GM13976 (cell line): ENCODE measurements around the gene RNASEH2A.

Source experiments
- DNase-seq: peaks from one replicate; pipeline ENCODE4 v3.0.0; 2012; ENCODE audit warnings: low spot score
- in situ Hi-C: fragments of 300-500 bp; cut with MboI; formaldehyde crosslinking; loops from one replicate; pipeline ENCODE4 v1.12.0; 2022; ENCODE audit warnings: low sequenced_read_pairs, mixed read lengths, inconsistent platforms; ENCODE audit not compliant: unreplicated experiment
- TF ChIP-seq, protein P1 (sequence below): IDR thresholded peaks from 2 replicates; pipeline ENCODE4 v1.5.1; 2012; ENCODE audit warnings: borderline replicate concordance, mild to moderate bottlenecking; ENCODE audit not compliant: insufficient read depth; ENCODE audit errors: extremely low read depth, missing control alignments, control extremely low read depth

Gene RNASEH2A

DNA sequence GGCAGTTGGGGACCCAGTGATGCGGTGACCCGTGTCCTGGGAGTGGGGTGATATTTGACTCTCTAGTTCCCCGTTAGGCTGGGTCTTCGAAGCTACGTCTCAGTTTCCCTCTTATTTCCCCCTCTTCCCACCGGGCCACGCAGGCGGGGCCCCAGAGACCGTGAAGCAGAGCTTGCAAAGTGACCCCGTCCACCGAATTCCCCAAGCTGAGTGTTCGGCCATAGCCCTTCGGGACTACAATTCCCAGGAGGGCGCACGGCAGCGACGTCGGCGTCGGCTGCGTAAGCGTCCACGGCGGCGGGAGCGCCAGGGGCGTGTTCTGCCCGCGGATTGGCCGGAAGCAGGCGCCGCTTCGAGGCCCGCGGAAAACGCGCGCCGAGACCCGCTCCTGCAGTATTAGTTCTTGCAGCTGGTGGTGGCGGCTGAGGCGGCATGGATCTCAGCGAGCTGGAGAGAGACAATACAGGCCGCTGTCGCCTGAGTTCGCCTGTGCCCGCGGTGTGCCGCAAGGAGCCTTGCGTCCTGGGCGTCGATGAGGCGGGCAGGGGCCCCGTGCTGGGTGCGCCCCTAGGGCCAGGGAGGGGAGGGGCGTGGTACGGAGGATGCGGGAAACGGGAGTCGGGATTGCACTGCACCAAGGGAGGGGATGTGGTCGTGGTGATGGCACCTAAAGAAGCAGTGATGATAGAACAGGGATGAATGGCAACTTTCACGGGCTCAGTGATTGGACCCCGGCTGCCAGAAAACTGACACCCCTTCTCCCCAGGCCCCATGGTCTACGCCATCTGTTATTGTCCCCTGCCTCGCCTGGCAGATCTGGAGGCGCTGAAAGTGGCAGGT is at the start of gene RNASEH2A:
RNASEH2A (plus strand) TSS at position 343 of the 840 bp plus-strand sequence; CDS start at position 433, 90 bp downstream.
- peak; percentile 99 for DNase-seq
- TF ChIP-seq, protein P1, sequence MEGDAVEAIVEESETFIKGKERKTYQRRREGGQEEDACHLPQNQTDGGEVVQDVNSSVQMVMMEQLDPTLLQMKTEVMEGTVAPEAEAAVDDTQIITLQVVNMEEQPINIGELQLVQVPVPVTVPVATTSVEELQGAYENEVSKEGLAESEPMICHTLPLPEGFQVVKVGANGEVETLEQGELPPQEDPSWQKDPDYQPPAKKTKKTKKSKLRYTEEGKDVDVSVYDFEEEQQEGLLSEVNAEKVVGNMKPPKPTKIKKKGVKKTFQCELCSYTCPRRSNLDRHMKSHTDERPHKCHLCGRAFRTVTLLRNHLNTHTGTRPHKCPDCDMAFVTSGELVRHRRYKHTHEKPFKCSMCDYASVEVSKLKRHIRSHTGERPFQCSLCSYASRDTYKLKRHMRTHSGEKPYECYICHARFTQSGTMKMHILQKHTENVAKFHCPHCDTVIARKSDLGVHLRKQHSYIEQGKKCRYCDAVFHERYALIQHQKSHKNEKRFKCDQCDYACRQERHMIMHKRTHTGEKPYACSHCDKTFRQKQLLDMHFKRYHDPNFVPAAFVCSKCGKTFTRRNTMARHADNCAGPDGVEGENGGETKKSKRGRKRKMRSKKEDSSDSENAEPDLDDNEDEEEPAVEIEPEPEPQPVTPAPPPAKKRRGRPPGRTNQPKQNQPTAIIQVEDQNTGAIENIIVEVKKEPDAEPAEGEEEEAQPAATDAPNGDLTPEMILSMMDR: no peak
- in situ Hi-C loops: no loop called here

DNA sequence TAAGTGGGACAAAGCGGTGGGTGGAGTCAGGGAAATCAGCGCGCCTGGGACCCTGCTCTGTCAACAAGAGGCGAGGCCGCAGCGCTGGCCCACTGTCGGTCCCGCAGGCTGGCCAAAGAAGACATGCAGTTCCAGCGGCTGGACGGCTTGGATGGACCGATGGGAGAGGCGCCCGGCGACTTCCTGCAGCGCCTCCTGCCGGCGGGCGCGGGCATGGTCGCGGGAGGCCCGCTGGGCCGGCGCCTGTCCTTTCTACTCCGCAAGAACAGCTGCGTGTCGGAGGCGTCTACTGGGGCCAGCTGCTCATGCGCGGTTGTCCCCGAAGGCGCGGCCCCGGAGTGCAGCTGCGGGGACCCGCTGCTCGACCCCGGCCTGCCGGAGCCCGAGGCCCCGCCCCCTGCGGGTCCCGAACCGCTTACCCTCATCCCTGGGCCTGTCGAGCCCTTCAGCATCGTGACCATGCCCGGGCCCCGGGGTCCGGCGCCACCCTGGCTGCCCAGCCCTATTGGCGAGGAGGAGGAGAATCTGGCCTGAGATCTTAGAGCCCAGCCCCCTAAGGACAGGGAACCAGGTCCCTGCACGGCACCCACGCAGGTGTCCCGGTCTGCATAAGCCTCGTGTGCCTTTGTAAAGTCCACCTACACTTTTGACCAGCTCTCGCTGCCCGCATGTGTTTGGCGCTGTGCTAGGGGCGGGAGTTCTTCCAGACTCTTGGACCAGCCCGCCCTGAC is 48.7 kb upstream of the RNASEH2A start:
- in situ Hi-C loops: no loop called here

DNA sequence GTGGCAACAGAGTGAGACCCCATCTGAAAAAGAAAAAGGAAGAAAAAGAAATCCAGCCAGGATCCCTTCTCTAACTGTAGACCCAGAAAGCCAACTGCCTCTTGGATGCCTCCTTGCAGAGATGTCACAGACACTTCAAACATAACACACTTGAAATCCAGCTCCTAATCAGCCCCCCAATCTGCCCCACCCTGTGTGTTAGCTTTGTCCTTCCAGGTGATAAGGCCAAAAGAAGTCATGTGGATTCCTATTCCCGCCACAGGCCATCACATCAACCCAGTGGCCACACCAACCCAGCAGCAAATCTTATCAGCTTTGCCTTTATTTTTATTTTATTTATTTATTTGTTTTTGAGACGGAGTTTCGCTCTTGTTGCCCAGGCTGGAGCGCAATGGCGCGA is 46.7 kb upstream of the RNASEH2A start:
- in situ Hi-C loops: no loop called here

More for the DNA sequence above, 48.7 kb upstream of the RNASEH2A start:
- TF ChIP-seq, protein P1: peak; percentile 78
- DNase-seq: peak; percentile 88

DNA sequence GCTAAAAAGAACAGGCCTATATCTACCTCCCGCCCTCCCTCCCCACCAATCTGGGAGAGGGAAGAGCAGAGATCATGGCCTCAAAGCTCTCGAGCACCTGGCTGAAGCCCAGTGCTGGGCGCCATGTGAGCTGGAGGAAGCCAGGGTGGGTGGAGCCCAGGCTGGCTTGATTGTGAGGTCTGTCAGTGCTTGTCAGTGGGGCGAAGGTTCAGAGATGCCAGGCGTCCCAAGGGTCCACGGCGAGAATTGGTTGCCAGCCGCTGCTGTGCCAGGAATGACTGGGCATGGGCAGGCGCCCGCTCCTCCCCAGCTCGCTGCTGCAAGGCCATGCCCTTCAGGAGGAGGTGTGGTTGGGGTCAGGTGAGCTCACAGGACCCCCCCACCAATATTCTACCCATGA is 43.3 kb upstream of the RNASEH2A start:
- in situ Hi-C loops: no loop called here
- TF ChIP-seq, protein P1: no peak
- DNase-seq: no peak

More for the DNA sequence above, 46.7 kb upstream of the RNASEH2A start:
- DNase-seq: no peak
- TF ChIP-seq, protein P1: no peak

DNA sequence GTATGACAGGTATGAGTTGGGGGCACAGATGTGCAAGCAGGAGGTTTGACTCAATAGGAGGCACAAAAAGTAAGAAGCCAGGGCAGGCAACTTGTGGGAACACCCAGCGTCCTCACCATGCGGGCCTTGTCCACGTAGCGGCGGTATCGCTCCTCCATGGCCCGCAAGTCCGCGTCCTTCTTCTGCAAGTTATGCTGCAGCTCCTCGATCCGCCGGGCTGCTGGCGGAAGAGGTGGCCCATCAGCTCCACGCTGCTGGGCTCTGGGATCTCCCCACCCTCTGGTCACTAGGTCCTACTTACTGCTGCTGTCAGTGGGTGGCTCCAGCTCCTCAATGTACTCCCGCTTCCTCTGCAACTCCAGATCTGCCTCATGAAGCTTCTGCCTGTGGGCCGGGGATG is 41.7 kb upstream of the RNASEH2A start:
- DNase-seq: no peak
- in situ Hi-C loops: no loop called here
- TF ChIP-seq, protein P1: no peak

DNA sequence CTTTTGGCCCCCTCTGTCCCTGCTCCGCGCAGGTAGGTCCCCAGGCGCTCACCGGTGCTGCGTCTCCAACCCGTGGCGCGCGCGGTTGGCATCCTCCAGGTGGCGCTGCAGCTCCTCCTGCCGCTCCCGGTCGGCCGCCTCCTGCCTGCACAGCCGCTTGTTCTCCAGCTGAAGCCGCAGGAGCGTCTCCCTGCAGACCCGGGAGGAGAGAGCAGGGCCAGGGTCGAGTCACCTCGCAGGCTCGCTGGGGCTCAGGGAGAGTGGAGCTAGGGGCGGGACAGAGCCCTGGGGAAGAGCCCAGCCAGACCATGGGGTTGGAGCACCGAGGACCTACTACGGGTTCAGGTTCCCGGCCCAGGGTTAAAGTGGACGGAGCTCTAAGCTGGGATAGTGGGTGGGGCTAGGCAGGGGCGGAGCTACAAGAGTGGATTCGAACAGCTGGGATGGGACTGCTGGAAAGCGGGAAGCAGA is 40.3 kb upstream of the RNASEH2A start:
- in situ Hi-C loops: no loop called here
- TF ChIP-seq, protein P1: peak; percentile 97
- peak; percentile 89 for DNase-seq
